IMR-90 (cell line): ENCODE data around the gene FCN1. TPM values are rescaled to one million over a fixed set of nuclear protein-coding genes. Genes with fewer than 3 reads are reported as not detected.

Source experiments
- ATAC-seq: fragments of 200-7000 bp; cut with Tn5 transposase; 2 replicates; pipeline ENCODE4 v1.9.1; 2020; ENCODE audit warnings: low read depth, mild to moderate bottlenecking, moderate library complexity
- BruUV-seq: library from RNA; stranded (reverse); fragments of 400-500 nt; replicated peaks from 2 replicates; lab custom pipeline; 2021; lab: Mats Ljungman, UMichigan
- CTCF ChIA-PET: fragments of 300-600 bp; formaldehyde crosslinking; extraction: SDS; loops from one replicate; lab custom pipeline; 2021; ENCODE audit warnings: antibody characterized with exemption; lab: Yijun Ruan, JAX
- POLR2A ChIA-PET: fragments of 300-600 bp; sonication (Branson Sonifier 250); formaldehyde crosslinking; loops from one replicate; lab custom pipeline; 2022; ENCODE audit warnings: antibody characterized with exemption; ENCODE audit not compliant: unreplicated experiment; lab: Charles Lee
- DNase-seq: peaks from one replicate; pipeline ENCODE4 v3.0.0; 2013
- H2AFZ ChIP-seq: replicated peaks from 2 replicates; pipeline ENCODE3; 2013; ENCODE audit warnings: low read length, mild to moderate bottlenecking; ENCODE audit not compliant: poor library complexity
- H2AK5ac ChIP-seq: 2 replicates; pipeline ENCODE4 v1.6.1; 2013; ENCODE audit warnings: low read depth, low read length, inconsistent platforms
- H2AK9ac ChIP-seq: replicated peaks from 2 replicates; pipeline ENCODE3; 2013; ENCODE audit warnings: mild to moderate bottlenecking, low read depth, low read length, moderate library complexity; ENCODE audit not compliant: poor library complexity
- H2BK120ac ChIP-seq: 2 replicates; pipeline ENCODE4 v1.6.1; 2013; ENCODE audit warnings: low read depth, low read length, inconsistent platforms
- H2BK15ac ChIP-seq: 3 replicates; pipeline ENCODE4 v1.6.1; 2013; ENCODE audit warnings: low read depth, low read length, inconsistent platforms
- H2BK20ac ChIP-seq: 2 replicates; pipeline ENCODE4 v1.6.1; 2013; ENCODE audit warnings: low read depth, mild to moderate bottlenecking, inconsistent platforms, low read length, moderate library complexity
- H2BK5ac ChIP-seq: 2 replicates; pipeline ENCODE4 v1.6.1; 2013; ENCODE audit warnings: mild to moderate bottlenecking, low read depth, low read length, inconsistent platforms; ENCODE audit not compliant: poor library complexity, severe bottlenecking
- H3K14ac ChIP-seq: replicated peaks from 2 replicates; pipeline ENCODE4 v1.6.1; 2013; ENCODE audit warnings: low read depth, low read length, inconsistent platforms
- H3K18ac ChIP-seq: 2 replicates; pipeline ENCODE4 v1.6.1; 2013; ENCODE audit warnings: low read depth, low read length, control low read depth
- H3K23ac ChIP-seq: 2 replicates; pipeline ENCODE4 v1.6.1; 2013; ENCODE audit warnings: low read depth, low read length, inconsistent platforms
- H3K27ac ChIP-seq: 2 replicates; pipeline ENCODE4 v1.5.1; 2013; ENCODE audit warnings: mild to moderate bottlenecking, control low read depth, low read length; ENCODE audit not compliant: insufficient read depth
- H3K27me3 ChIP-seq: 2 replicates; pipeline ENCODE4 v1.6.1; 2013; ENCODE audit warnings: low read length; ENCODE audit not compliant: control insufficient read depth, insufficient read depth
- H3K36me3 ChIP-seq: 2 replicates; pipeline ENCODE4 v1.6.1; 2013; ENCODE audit warnings: low read length, mixed read lengths; ENCODE audit not compliant: control insufficient read depth, insufficient read depth
- H3K4ac ChIP-seq: 2 replicates; pipeline ENCODE4 v1.6.1; 2013; ENCODE audit warnings: low read depth, low read length, inconsistent platforms
- H3K4me1 ChIP-seq: 2 replicates; pipeline ENCODE4 v1.6.1; 2013; ENCODE audit warnings: low read length, mixed read lengths; ENCODE audit not compliant: control insufficient read depth, insufficient read depth
- H3K4me2 ChIP-seq: 2 replicates; pipeline ENCODE4 v1.6.1; 2013; ENCODE audit warnings: low read depth, mild to moderate bottlenecking, control low read depth, low read length, moderate library complexity
- H3K4me3 ChIP-seq: 2 replicates; pipeline ENCODE4 v1.5.1; 2013; ENCODE audit warnings: low read depth, mild to moderate bottlenecking, control low read depth, low read length, moderate library complexity; ENCODE audit not compliant: insufficient read depth
- H3K56ac ChIP-seq: 2 replicates; pipeline ENCODE4 v1.6.1; 2013; ENCODE audit warnings: low read length, inconsistent platforms; ENCODE audit not compliant: insufficient read depth; ENCODE audit errors: extremely low read depth
- H3K79me1 ChIP-seq, 2 experiments: 2 replicates each; pipeline ENCODE4 v1.6.1; 2013; ENCODE audit warnings: low read length in 2 of 2, inconsistent platforms in 1 of 2, low read depth in 1 of 2
- H3K9ac ChIP-seq: 2 replicates; pipeline ENCODE4 v1.6.1; 2013; ENCODE audit warnings: low read depth, low read length, control low read depth
- H3K9me1 ChIP-seq: 2 replicates; pipeline ENCODE4 v1.6.1; 2013; ENCODE audit warnings: low read length, inconsistent platforms; ENCODE audit not compliant: insufficient read depth
- H3K9me3 ChIP-seq: 2 replicates; pipeline ENCODE4 v1.6.1; 2013; ENCODE audit warnings: low read length; ENCODE audit not compliant: control insufficient read depth, insufficient read depth
- H4K20me1 ChIP-seq: 2 replicates; pipeline ENCODE4 v1.6.1; 2013; ENCODE audit warnings: low read length, inconsistent platforms; ENCODE audit not compliant: insufficient read depth
- H4K5ac ChIP-seq: 2 replicates; pipeline ENCODE4 v1.6.1; 2013; ENCODE audit warnings: mild to moderate bottlenecking, low read depth, low read length, control low read depth
- H4K8ac ChIP-seq, 2 experiments: 2 replicates each; pipeline ENCODE4 v1.6.1; 2013; ENCODE audit warnings: low read depth in 2 of 2, low read length in 2 of 2, control low read depth in 1 of 2, inconsistent platforms in 1 of 2
- H4K91ac ChIP-seq: 2 replicates; pipeline ENCODE4 v1.6.1; 2013; ENCODE audit warnings: low read depth, low read length, inconsistent platforms; ENCODE audit not compliant: insufficient read depth
- CTCF ChIP-seq: conservative IDR thresholded peaks from 2 replicates; pipeline ENCODE4 v1.5.1; 2012; ENCODE audit warnings: mild to moderate bottlenecking, low read depth, low read length, improper control_type of control experiment
- WGBS, 2 experiments: methylation state at CpG; one replicate each; pipeline versions ENCODE4 v1.1.5 to v1.1.7; 2013; ENCODE audit warnings: missing lambda C conversion rate in 2 of 2; ENCODE audit not compliant: insufficient read length in 1 of 2; ENCODE audit errors: extremely low coverage in 2 of 2; 5-methylcytosine and 5-hydroxymethylcytosine counted together
- dilution Hi-C: fragments of 300-500 bp; cut with HindIII; formaldehyde crosslinking; loops from one replicate; pipeline ENCODE4 v1.14.3; 2018; ENCODE audit warnings: low sequenced_read_pairs; ENCODE audit not compliant: unreplicated experiment
- in situ Hi-C: fragments of 300-500 bp; cut with MboI; formaldehyde crosslinking; loops from 3 replicates; pipeline ENCODE4 v1.14.3; 2019; ENCODE audit warnings: low sequenced_read_pairs, inconsistent platforms, mixed read lengths
- intact Hi-C: fragments of 100-400 bp; cut with micrococcal nuclease; formaldehyde crosslinking; loops from 2 replicates; pipeline ENCODE4 v1.10.0; 2022
- polyA plus RNA-seq, 3 experiments: library from polyadenylated mRNA; depleted of rRNA; stranded (reverse); fragments of >200 nt; gene quantifications; 2 replicates each; pipeline ENCODE4 v1.2.3, GENCODE V29; 2012; ENCODE audit warnings: low replicate concordance in 1 of 3
- total RNA-seq: library from RNA; depleted of rRNA; stranded (reverse); fragments of >200 nt; gene quantifications from 2 replicates; pipeline ENCODE4 v1.2.3, GENCODE V29; 2012

The FCN1 gene
- total and polyA plus RNA-seq, 2 of the 4 experiments (the other 2 are of a cell fraction): not detected

GRCh38 chr9:134943836-134944235 lies 26.1 kb upstream of the FCN1 start:
- intact Hi-C loops: no loop called here
- Histone ChIP-seq H3K9ac (no peak overlapping the region), H2AFZ (no peak overlapping the region), H3K36me3 (no peaks in the 10 kb centered on the region), H2BK5ac (no peak overlapping the region), H2AK9ac (no peak overlapping the region), H4K8ac (no peak overlapping the region), H4K20me1 (no peaks in the 10 kb centered on the region), H2AK5ac (no peak overlapping the region), H3K4ac (no peak overlapping the region), H3K4me2 (no peak overlapping the region), H3K79me1 (no peaks in the 10 kb centered on the region), H4K91ac (no peak overlapping the region), H3K14ac (no peak overlapping the region), H3K23ac (no peak overlapping the region), H2BK15ac (no peak overlapping the region), H3K18ac (no peak overlapping the region), H3K9me3 (no peaks in the 10 kb centered on the region), H3K56ac (no peak overlapping the region), H2BK120ac (no peak overlapping the region), H3K27me3 (peaks cover 47% of the 10 kb centered on the region), H3K4me1 (no peaks in the 10 kb centered on the region), H3K9me1 (no peaks in the 10 kb centered on the region; the same call in 1 of the 2 replicates), H4K5ac (no peak overlapping the region), H3K27ac (no peak overlapping the region), H3K4me3 (no peak overlapping the region), H2BK20ac (no peak overlapping the region)
- CTCF ChIA-PET: no interaction called here
- POLR2A ChIA-PET: no interaction called here
- no peak for ATAC-seq
- DNase-seq: no peak
- 53% methylated on average over 2 of the region's 15 CpGs; no CpG with 5 or more reads in 1 of the 2 experiments for WGBS, 2 experiments
- no peak for TF ChIP-seq CTCF
- dilution Hi-C loops: no loop called here
- no TSS peak for BruUV-seq
- in situ Hi-C loops: no loop called here
